Dendritic cell treated with granulocyte-macrophage colony-stimulating factor and Interleukin-4, amounts not matched to agents 40 ng/mL and 50 ng/mL, for 4 days (primary cell): ENCODE measurements around the gene MRGPRG.

Experiments used
- H3K27ac Mint-ChIP-seq: one replicate; pipeline ENCODE4 v1.8.0; 2022; ENCODE audit warnings: mild to moderate bottlenecking, mixed read lengths
- H3K27me3 Mint-ChIP-seq: one replicate; pipeline ENCODE4 v1.8.0; 2022; ENCODE audit warnings: mild to moderate bottlenecking, mixed read lengths
- H3K36me3 Mint-ChIP-seq: one replicate; pipeline ENCODE4 v1.8.0; 2022; ENCODE audit warnings: low read depth, mixed read lengths
- H3K4me1 Mint-ChIP-seq: one replicate; pipeline ENCODE4 v1.8.0; 2022; ENCODE audit warnings: low read depth, mixed read lengths
- H3K4me3 Mint-ChIP-seq: one replicate; pipeline ENCODE4 v1.8.0; 2022; ENCODE audit warnings: mild to moderate bottlenecking, moderate library complexity, mixed read lengths
- H3K9me3 Mint-ChIP-seq: one replicate; pipeline ENCODE4 v1.8.0; 2022; ENCODE audit warnings: mixed read lengths
- intact Hi-C: fragments of 100-400 bp; cut with micrococcal nuclease; formaldehyde crosslinking; loops from one replicate; pipeline ENCODE4 v1.15.0; 2022

MRGPRG gene

GRCh38 chr11:3188496-3189195, 30.0 kb downstream of the MRGPRG start:
- Mint-ChIP-seq H3K4me1 (peaks cover 6% of the 10 kb centered on the region), H3K9me3 (peaks cover 8% of the 10 kb centered on the region), H3K27me3 (peaks cover 24% of the 10 kb centered on the region), H3K36me3 (no peaks in the 10 kb centered on the region), H3K4me3 (no peak overlapping the region), H3K27ac (no peak overlapping the region)
- intact Hi-C loops: no loop called here

GRCh38 chr11:3186166-3186953, 32.3 kb downstream of the MRGPRG start:
- Mint-ChIP-seq H3K27me3 (peaks cover 10% of the 10 kb centered on the region), H3K36me3 (no peaks in the 10 kb centered on the region), H3K27ac (no peak overlapping the region), H3K4me3 (no peak overlapping the region), H3K4me1 (peaks cover 6% of the 10 kb centered on the region), H3K9me3 (peaks cover 8% of the 10 kb centered on the region)
- intact Hi-C loops: no loop called here

GRCh38 chr11:3184732-3185347, 33.8 kb downstream of the MRGPRG start:
- intact Hi-C loops: no loop called here
- peaks cover 6% of the 10 kb centered on the region for H3K4me1 Mint-ChIP-seq
- H3K4me3 Mint-ChIP-seq: no peak overlapping the region
- peaks cover 8% of the 10 kb centered on the region for H3K9me3 Mint-ChIP-seq
- H3K27me3 Mint-ChIP-seq: peaks cover 7% of the 10 kb centered on the region
- H3K27ac Mint-ChIP-seq: no peak overlapping the region
- H3K36me3 Mint-ChIP-seq: no peaks in the 10 kb centered on the region

- H3K9me3 Mint-ChIP-seq: peaks cover 8% of the 10 kb centered on the region
- intact Hi-C loops: no loop called here
- no peak overlapping the region for H3K4me3 Mint-ChIP-seq
- H3K4me1 Mint-ChIP-seq: peaks cover 6% of the 10 kb centered on the region
- H3K27ac Mint-ChIP-seq: no peak overlapping the region
- no peaks in the 10 kb centered on the region for H3K36me3 Mint-ChIP-seq
- peaks cover 6% of the 10 kb centered on the region for H3K27me3 Mint-ChIP-seq
Measured at GRCh38 chr11:3183523-3183922, 35.1 kb downstream of the MRGPRG start.

- H3K27me3 Mint-ChIP-seq: peaks cover 3% of the 10 kb centered on the region
- H3K4me1 Mint-ChIP-seq: peaks cover 6% of the 10 kb centered on the region
- H3K4me3 Mint-ChIP-seq: no peak overlapping the region
- no peaks in the 10 kb centered on the region for H3K36me3 Mint-ChIP-seq
- H3K9me3 Mint-ChIP-seq: peaks cover 8% of the 10 kb centered on the region
- intact Hi-C loops: no loop called here
- no peak overlapping the region for H3K27ac Mint-ChIP-seq
Measured at GRCh38 chr11:3182462-3182852, 36.2 kb downstream of the MRGPRG start.

- H3K27ac Mint-ChIP-seq: no peak overlapping the region
- no peak overlapping the region for H3K4me3 Mint-ChIP-seq
- peaks cover 8% of the 10 kb centered on the region for H3K9me3 Mint-ChIP-seq
- no peaks in the 10 kb centered on the region for H3K36me3 Mint-ChIP-seq
- peaks cover 6% of the 10 kb centered on the region for H3K4me1 Mint-ChIP-seq
- intact Hi-C loops: no loop called here
- H3K27me3 Mint-ChIP-seq: peaks cover 2% of the 10 kb centered on the region
Measured at GRCh38 chr11:3181725-3182461, 36.7 kb downstream of the MRGPRG start.

- peaks cover 2% of the 10 kb centered on the region for H3K27me3 Mint-ChIP-seq
- no peaks in the 10 kb centered on the region for H3K36me3 Mint-ChIP-seq
- no peak overlapping the region for H3K27ac Mint-ChIP-seq
- intact Hi-C loops: no loop called here
- H3K4me1 Mint-ChIP-seq: peaks cover 6% of the 10 kb centered on the region
- H3K4me3 Mint-ChIP-seq: no peak overlapping the region
- H3K9me3 Mint-ChIP-seq: peaks cover 11% of the 10 kb centered on the region
Measured at GRCh38 chr11:3180869-3181268, 37.7 kb downstream of the MRGPRG start.

GRCh38 chr11:3178349-3178748, 40.3 kb downstream of the MRGPRG start:
- Mint-ChIP-seq H3K4me3 (no peak overlapping the region), H3K27me3 (no peaks in the 10 kb centered on the region), H3K9me3 (peaks cover 8% of the 10 kb centered on the region), H3K27ac (no peak overlapping the region), H3K4me1 (no peaks in the 10 kb centered on the region), H3K36me3 (no peaks in the 10 kb centered on the region)
- intact Hi-C loops: no loop called here

GRCh38 chr11:3177931-3178330, 40.7 kb downstream of the MRGPRG start:
- Mint-ChIP-seq H3K4me1 (no peaks in the 10 kb centered on the region), H3K4me3 (no peak overlapping the region), H3K9me3 (peaks cover 8% of the 10 kb centered on the region), H3K27ac (no peak overlapping the region), H3K27me3 (no peaks in the 10 kb centered on the region), H3K36me3 (no peaks in the 10 kb centered on the region)
- intact Hi-C loops: no loop called here

GRCh38 chr11:3176487-3176886, 42.1 kb downstream of the MRGPRG start:
- peaks cover 6% of the 10 kb centered on the region for H3K27me3 Mint-ChIP-seq

GRCh38 chr11:3175194-3175593, 43.4 kb downstream of the MRGPRG start:
- Mint-ChIP-seq H3K4me1 (no peaks in the 10 kb centered on the region), H3K27me3 (peaks cover 14% of the 10 kb centered on the region), H3K4me3 (no peak overlapping the region), H3K27ac (no peak overlapping the region), H3K9me3 (peaks cover 8% of the 10 kb centered on the region), H3K36me3 (no peaks in the 10 kb centered on the region)
- intact Hi-C loops: no loop called here

More at GRCh38 chr11:3176487-3176886, 42.1 kb downstream of the MRGPRG start:
- intact Hi-C loops: no loop called here
- Mint-ChIP-seq H3K9me3 (peaks cover 8% of the 10 kb centered on the region), H3K36me3 (no peaks in the 10 kb centered on the region), H3K27ac (no peak overlapping the region), H3K4me1 (no peaks in the 10 kb centered on the region), H3K4me3 (no peak overlapping the region)

GRCh38 chr11:3174387-3174786, 44.2 kb downstream of the MRGPRG start:
- Mint-ChIP-seq H3K4me3 (no peak overlapping the region), H3K27me3 (peaks cover 20% of the 10 kb centered on the region), H3K36me3 (no peaks in the 10 kb centered on the region), H3K4me1 (peaks cover 7% of the 10 kb centered on the region), H3K27ac (no peak overlapping the region), H3K9me3 (peaks cover 8% of the 10 kb centered on the region)
- intact Hi-C loops: no loop called here

GRCh38 chr11:3173795-3174194, 44.8 kb downstream of the MRGPRG start:
- no peak overlapping the region for H3K4me3 Mint-ChIP-seq
- H3K36me3 Mint-ChIP-seq: no peaks in the 10 kb centered on the region
- H3K9me3 Mint-ChIP-seq: peaks cover 8% of the 10 kb centered on the region
- peaks cover 23% of the 10 kb centered on the region for H3K27me3 Mint-ChIP-seq
- intact Hi-C loops: no loop called here
- no peak overlapping the region for H3K27ac Mint-ChIP-seq
- H3K4me1 Mint-ChIP-seq: peaks cover 13% of the 10 kb centered on the region
